Adipocyte (in vitro differentiated cells): Measurements from ENCODE around the gene DCST2.

ENCODE experiments used
- DNase-seq: peaks from one replicate; pipeline ENCODE4 v3.0.0-alpha.2; 2015; ENCODE audit warnings: low read depth
- H3K27me3 ChIP-seq: replicated peaks from 2 replicates; pipeline ENCODE4 v1.7.0; 2013; ENCODE audit warnings: mild to moderate bottlenecking, low read length, moderate library complexity; ENCODE audit not compliant: control insufficient read depth, insufficient read depth
- H3K36me3 ChIP-seq: 2 replicates; pipeline ENCODE4 v1.7.0; 2013; ENCODE audit warnings: low read length, mild to moderate bottlenecking, moderate library complexity; ENCODE audit not compliant: control insufficient read depth, insufficient read depth, severe bottlenecking
- H3K4me1 ChIP-seq: 2 replicates; pipeline ENCODE4 v1.7.0; 2013; ENCODE audit warnings: mild to moderate bottlenecking, low read length, moderate library complexity; ENCODE audit not compliant: control insufficient read depth, insufficient read depth
- H3K4me3 ChIP-seq: 2 replicates; pipeline ENCODE4 v1.7.0; 2013; ENCODE audit warnings: mild to moderate bottlenecking, low read length, moderate library complexity
- H3K9ac ChIP-seq: 2 replicates; pipeline ENCODE4 v1.7.0; 2013; ENCODE audit warnings: mild to moderate bottlenecking, low read length, moderate library complexity
- H3K9me3 ChIP-seq: 2 replicates; pipeline ENCODE4 v1.7.0; 2013; ENCODE audit warnings: mild to moderate bottlenecking, low read length, moderate library complexity; ENCODE audit not compliant: control insufficient read depth

Gene DCST2

DNA sequence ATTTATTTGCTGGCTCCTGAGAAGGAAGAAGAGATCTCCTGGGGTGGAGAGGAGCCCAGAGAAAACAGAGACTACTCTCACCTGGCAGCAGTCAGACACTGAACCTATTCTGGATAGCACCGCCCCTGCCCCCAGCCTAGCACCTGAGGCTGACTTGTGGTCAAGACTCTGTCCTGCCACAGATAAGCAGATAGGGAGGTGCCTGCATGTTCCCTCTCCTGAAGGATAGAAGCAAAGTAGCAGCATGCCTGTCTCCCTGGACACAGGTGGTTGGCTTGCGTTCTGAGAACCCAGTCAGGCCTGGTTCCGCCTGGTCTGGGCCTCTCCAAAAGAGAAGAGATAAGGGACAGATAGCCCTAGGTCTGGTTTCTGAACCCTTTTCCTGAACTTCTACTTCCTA is 43.8 kb upstream of the DCST2 start:
- Histone ChIP-seq H3K4me3 (no peak overlapping the region), H3K9ac (no peak overlapping the region), H3K4me1 (peaks cover 15% of the 10 kb centered on the region), H3K36me3 (no peaks in the 10 kb centered on the region), H3K9me3 (no peaks in the 10 kb centered on the region), H3K27me3 (peaks cover 34% of the 10 kb centered on the region)
- no peak for DNase-seq

DNA sequence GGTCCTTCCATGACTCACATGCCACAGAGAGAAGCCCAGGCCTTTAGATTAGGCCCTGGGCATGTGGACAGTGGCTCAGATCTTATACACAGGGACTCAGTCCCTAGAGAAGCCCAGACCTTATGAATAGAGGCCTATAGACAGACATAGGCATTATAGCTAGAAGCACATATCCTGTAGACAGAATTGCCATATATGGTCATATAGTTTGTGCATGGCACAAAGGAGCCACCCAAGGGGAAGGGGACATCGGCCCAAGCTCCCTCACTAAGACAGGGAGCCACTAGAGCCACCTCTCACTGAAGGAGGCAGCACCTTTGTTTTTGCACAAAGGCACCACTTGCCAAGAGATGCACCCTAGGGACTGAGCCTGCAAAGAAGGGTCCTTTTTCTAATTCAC is 42.8 kb upstream of the DCST2 start:
- Histone ChIP-seq H3K4me1 (peaks cover 11% of the 10 kb centered on the region), H3K36me3 (no peaks in the 10 kb centered on the region), H3K9me3 (no peaks in the 10 kb centered on the region), H3K9ac (no peak overlapping the region), H3K4me3 (no peak overlapping the region), H3K27me3 (peaks cover 27% of the 10 kb centered on the region)
- no peak for DNase-seq

DNA sequence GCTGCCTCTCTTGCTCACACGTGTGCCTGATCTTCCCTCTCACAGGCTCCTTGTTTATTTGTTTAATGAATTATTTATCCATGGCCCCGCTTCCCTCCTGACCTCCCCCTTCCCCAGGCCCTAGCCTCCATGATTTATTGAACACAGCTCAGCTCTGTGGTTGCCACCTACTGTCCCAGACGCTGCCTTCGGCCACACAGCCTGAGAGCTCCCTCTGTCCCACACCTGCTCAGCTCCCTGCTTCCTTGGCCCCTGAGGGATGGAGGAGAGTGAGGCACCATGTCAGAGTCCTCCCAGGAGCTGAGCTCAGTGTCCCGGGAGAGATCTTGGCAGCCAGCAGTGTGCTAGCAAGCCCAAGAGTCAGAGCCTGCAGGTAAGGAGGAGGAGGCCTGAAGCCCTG is 42.0 kb upstream of the DCST2 start:
- no peak overlapping the region for H3K9ac ChIP-seq
- DNase-seq: no peak
- no peaks in the 10 kb centered on the region for H3K36me3 ChIP-seq
- no peaks in the 10 kb centered on the region for H3K9me3 ChIP-seq
- no peak overlapping the region for H3K4me3 ChIP-seq
- H3K4me1 ChIP-seq: peaks cover 13% of the 10 kb centered on the region
- H3K27me3 ChIP-seq: peaks cover 20% of the 10 kb centered on the region

DNA sequence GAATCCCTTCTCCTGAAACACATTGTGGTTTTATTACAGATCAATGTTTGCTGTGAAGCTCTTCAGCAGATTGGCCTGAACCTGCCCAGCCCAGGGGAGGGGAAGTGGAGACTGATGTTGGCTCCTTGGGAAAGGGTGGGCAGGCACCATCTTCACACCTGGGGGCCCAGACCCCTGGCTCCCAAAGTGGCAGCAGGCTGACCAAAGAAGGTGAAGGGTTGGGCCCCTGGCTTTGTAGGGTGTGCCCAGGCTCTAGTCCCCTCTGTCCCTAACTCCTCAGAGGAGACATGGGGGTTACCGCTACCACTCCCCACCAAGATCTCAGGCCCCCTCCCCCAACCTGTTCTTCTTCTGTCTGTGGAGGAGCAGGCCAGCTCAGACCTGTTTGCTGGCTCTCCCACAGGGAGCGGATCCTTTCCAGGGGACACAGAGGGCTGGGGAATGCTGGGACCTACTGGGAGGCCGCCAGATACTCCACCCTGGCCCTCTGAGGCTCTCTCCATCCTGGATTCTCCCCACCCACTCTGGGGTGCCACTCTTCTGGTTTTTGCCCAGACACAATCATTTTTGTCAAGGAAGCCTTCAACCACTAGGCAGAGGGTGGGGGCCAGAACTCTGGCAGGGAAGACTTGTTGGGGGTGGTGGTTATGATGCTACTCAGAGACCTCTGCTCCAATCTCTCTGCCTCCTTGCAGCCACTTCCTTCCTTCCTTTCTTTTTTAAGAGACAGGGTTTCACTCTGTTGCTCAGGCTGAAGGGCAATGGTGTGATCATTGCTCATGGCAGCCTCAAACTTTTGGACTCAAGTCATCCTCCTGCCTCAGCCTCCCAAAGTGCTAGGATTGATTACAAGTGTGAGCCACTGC is 40.0 kb upstream of the DCST2 start:
- H3K9me3 ChIP-seq: no peaks in the 10 kb centered on the region
- H3K9ac ChIP-seq: no peak overlapping the region
- DNase-seq: no peak
- H3K4me1 ChIP-seq: peaks cover 5% of the 10 kb centered on the region
- peaks cover 10% of the 10 kb centered on the region for H3K27me3 ChIP-seq
- no peak overlapping the region for H3K4me3 ChIP-seq
- no peaks in the 10 kb centered on the region for H3K36me3 ChIP-seq

DNA sequence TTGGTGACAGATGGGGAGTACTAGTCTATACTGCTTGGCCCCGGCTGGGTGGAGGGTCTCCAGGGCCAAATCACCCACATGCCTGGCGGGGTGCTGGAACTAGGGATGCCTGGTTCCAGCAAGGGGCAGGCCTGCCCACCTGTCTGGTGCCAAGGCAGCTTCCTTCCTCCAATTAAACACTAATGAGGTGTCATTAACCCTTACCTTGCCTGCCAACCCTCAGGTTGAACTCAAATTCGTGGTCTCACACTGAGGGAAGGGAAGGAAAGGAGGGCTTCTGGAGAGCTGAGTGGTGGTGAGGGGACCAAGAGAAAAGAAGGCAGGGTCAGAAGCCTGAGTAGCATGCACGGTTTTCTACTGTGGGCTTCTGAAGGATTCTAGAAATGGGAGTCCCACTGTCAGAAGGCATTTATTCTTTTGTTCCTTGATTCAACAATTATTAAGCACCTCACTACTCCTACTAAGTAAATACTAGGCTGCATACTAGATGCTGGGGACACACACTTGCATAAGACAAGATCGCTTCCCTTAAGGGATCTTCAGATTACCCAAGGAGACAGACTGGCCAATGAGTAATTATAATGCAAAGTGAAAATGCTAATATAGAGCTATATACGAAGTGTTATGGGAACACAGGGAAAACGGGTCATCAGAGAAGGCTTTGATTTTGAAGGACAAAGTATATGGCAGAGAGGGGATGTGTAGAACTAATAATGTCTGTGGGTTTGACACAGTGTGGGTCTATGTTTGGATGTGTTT is 39.1 kb upstream of the DCST2 start:
- Histone ChIP-seq H3K4me3 (no peak overlapping the region), H3K4me1 (peaks cover 5% of the 10 kb centered on the region), H3K27me3 (peaks cover 10% of the 10 kb centered on the region)

DNA sequence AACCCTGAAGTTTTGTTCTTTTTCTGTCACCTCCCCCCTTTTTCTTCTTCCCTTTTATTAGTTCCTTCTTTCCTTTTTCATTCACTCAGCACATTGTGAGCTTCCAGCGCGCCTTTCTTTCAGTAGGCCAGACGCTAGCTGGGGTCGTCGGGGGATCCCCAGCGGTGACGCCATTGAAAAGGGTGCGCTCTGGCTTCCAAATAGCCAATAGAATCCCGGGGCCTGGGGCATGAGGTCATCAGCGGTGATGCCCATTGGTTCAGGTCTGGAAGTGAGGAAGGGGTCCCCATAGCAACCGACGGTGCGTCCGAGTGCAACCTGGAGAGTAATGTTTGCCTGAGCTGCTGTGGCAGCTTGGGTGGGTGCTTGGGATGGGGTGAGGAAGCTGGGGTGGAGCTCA is 38.1 kb upstream of the DCST2 start:
- no peak for DNase-seq
- no peaks in the 10 kb centered on the region for H3K9me3 ChIP-seq
- H3K4me1 ChIP-seq: peaks cover 5% of the 10 kb centered on the region
- peaks cover 10% of the 10 kb centered on the region for H3K27me3 ChIP-seq
- peak overlapping the region; percentile 85 for H3K9ac ChIP-seq
- no peak overlapping the region for H3K4me3 ChIP-seq
- H3K36me3 ChIP-seq: no peaks in the 10 kb centered on the region

More for the DNA sequence above, 39.1 kb upstream of the DCST2 start:
- Histone ChIP-seq H3K36me3 (no peaks in the 10 kb centered on the region), H3K9ac (no peak overlapping the region), H3K9me3 (no peaks in the 10 kb centered on the region)
- no peak for DNase-seq

DNA sequence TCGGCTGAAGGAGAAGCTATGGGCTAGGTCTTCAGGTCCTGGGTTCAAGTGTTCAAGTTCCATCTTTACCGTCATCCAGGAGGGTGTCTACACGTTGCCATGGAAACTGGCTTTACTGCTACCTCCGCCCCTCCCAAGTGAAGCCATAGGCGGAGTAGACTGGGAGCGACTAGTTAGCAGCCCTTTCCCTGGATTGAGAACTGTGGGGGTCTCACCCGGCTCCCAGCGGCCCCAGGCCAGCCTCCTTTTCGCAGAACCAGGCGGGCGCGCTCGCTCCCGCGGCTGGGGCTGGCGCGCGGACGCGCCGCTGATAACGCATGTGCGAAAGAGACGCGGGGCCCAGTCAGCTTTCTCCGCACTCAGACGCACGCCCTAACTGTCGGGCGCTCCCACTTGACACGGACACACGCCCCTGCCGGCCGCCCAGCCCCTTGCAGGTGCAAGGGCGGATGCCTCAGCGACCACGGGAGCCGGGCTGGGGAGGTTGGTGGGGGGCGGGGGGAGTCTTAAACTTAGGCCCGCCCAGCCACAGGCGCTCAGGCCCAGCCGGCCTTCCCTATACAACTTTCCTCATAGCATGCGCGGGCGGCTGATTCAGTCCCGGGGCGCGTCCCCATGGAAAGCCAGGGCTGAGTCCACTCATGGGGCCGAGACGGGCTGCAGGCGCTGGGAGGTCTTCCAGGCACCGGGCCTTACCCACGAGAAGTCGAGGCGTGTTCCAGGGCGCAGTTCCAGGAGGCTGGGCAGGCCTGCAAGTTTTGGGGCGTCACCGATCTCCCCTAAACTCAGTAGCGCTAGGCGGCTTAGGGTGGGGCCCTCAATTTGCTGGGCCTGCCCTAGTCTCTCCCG is 37.4 kb upstream of the DCST2 start:
- Histone ChIP-seq H3K27me3 (peaks cover 10% of the 10 kb centered on the region), H3K4me3 (peak overlapping the region; percentile 84), H3K9me3 (no peaks in the 10 kb centered on the region), H3K36me3 (no peaks in the 10 kb centered on the region), H3K9ac (peak overlapping the region; percentile 85), H3K4me1 (peaks cover 5% of the 10 kb centered on the region)
- DNase-seq: peak; percentile 78

DNA sequence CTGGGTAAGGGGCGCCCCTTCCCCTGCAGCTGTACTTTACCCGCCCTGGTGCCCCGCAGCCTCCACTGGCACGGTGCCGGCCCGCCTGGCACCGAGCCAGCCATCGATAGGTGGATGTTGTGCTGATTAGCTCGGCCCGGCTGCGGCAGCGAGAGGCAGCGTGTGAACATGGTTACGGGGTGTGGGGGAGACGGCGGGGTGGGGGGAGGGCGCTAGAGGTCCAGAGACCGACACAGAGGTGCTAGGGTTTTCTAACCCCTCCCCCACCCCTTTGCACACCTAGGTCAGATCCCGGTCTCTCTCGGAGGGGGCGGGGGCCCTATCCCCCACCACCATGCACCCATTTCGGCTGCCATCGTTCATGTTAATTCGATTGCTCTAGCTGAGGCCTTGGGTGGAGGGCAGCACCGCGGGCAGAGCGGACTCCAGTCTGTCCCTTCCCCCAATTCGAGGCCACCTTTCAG is 36.6 kb upstream of the DCST2 start:
- Histone ChIP-seq H3K4me1 (peaks cover 5% of the 10 kb centered on the region), H3K9ac (peak overlapping the region; percentile 85), H3K27me3 (peaks cover 8% of the 10 kb centered on the region), H3K36me3 (no peaks in the 10 kb centered on the region), H3K4me3 (peak overlapping the region; percentile 84), H3K9me3 (no peaks in the 10 kb centered on the region)
- no peak for DNase-seq

DNA sequence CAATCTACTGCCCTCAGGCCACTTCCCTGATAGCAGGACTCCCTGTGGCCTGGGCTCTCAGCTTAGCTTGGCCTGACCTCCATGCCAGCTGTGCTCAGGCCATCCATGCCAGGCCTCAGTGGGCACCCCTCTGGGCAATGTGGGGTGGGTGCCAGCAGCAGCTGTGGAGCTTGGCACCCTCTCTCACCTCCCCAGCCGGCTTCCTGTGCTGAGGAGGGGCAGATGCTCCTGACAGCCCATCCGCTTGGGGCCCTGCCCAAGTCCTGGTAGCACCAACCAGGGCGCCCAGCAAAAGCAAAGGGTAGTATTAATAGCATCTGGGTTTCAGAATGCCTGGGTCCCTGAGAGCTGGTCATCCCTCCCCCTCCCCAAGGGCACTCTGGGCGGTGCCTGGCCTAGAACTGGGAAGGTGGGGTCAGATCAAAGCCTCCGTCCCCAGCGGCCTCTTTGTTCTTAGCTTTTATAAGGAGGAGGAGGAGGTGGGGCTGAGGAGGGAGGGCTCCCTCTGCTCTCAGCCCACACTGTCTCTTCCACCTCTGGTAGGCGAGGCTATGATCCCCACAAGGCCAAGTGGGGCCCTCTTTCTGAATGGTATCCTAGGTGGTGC is 36.1 kb upstream of the DCST2 start:
- DNase-seq: no peak
- peaks cover 2% of the 10 kb centered on the region for H3K27me3 ChIP-seq
- no peak overlapping the region for H3K9ac ChIP-seq
- no peaks in the 10 kb centered on the region for H3K36me3 ChIP-seq
- no peak overlapping the region for H3K4me3 ChIP-seq
- no peaks in the 10 kb centered on the region for H3K9me3 ChIP-seq
- peaks cover 6% of the 10 kb centered on the region for H3K4me1 ChIP-seq

DNA sequence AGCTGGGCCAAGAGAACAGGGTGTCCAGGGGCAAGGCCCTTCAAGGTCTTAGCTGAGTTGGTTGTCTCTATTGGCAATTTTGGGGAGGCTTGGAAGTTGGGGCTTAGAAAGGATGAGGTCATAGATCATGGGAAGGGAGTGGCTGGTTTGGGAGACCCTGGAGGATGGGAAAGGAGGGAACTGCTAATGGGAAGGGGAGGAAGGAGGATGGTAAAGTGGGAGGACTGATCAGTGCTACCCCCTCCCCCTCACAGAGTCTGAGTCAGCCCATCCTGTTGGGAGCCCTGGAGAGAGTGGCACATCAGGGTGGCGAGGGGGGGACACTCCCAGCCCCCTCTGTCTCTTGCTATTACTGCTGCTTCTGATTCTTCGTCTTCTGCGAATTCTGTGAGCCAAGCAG is 35.0 kb upstream of the DCST2 start:
- Histone ChIP-seq H3K27me3 (no peaks in the 10 kb centered on the region), H3K4me1 (peaks cover 12% of the 10 kb centered on the region), H3K9ac (no peak overlapping the region), H3K9me3 (no peaks in the 10 kb centered on the region), H3K4me3 (no peak overlapping the region), H3K36me3 (no peaks in the 10 kb centered on the region)
- DNase-seq: no peak
